MM.1S (cell line): ENCODE data around the gene TBL1XR1.

Experiments
- DNase-seq: peaks from one replicate; pipeline ENCODE4 v3.0.0-alpha.2; 2015
- H2AFZ ChIP-seq: fragments of 300-600 bp; sonication (generic); 2 replicates; pipeline ENCODE4 v1.6.0; 2016; ENCODE audit warnings: antibody characterized with exemption, low read length
- H3F3A ChIP-seq: fragments of 300-600 bp; sonication (generic); 2 replicates; pipeline ENCODE4 v1.6.1; 2016; ENCODE audit warnings: mild to moderate bottlenecking, antibody characterized with exemption, low read length, moderate library complexity, mixed read lengths; ENCODE audit not compliant: insufficient read depth
- H3K27ac ChIP-seq: fragments of 300-600 bp; sonication (generic); 2 replicates; pipeline ENCODE4 v1.5.1; 2016; ENCODE audit warnings: mild to moderate bottlenecking, low read length
- H3K27me3 ChIP-seq: fragments of 300-600 bp; sonication (generic); replicated peaks from 2 replicates; pipeline ENCODE4 v1.6.0; 2016; ENCODE audit warnings: low read length; ENCODE audit not compliant: insufficient read depth
- H3K36me3 ChIP-seq: fragments of 300-600 bp; sonication (generic); replicated peaks from 2 replicates; pipeline ENCODE4 v1.6.1; 2016; ENCODE audit warnings: mild to moderate bottlenecking, low read length, mixed read lengths; ENCODE audit not compliant: insufficient read depth
- H3K4me1 ChIP-seq: fragments of 300-600 bp; sonication (generic); 2 replicates; pipeline ENCODE4 v1.6.1; 2016; ENCODE audit warnings: low read length, mixed read lengths
- H3K4me2 ChIP-seq: fragments of 300-600 bp; sonication (generic); 2 replicates; pipeline ENCODE4 v1.6.0; 2016; ENCODE audit warnings: low read depth, low read length
- H3K4me3 ChIP-seq: fragments of 300-600 bp; sonication (generic); 2 replicates; pipeline ENCODE4 v1.5.1; 2016; ENCODE audit warnings: low read length, mixed read lengths
- H3K79me2 ChIP-seq: fragments of 300-600 bp; sonication (generic); 2 replicates; pipeline ENCODE4 v1.6.1; 2016; ENCODE audit warnings: mixed run types, low read length, mixed read lengths
- H3K9ac ChIP-seq: fragments of 300-600 bp; sonication (generic); 2 replicates; pipeline ENCODE4 v1.6.1; 2016; ENCODE audit warnings: low read length, mixed read lengths
- H3K9me2 ChIP-seq: fragments of 300-600 bp; sonication (generic); replicated peaks from 2 replicates; pipeline ENCODE4 v1.6.1; 2016; ENCODE audit warnings: mild to moderate bottlenecking, low read length, mixed read lengths; ENCODE audit not compliant: insufficient read depth
- H3K9me3 ChIP-seq: fragments of 300-600 bp; sonication (generic); replicated peaks from 2 replicates; pipeline ENCODE4 v1.6.1; 2016; ENCODE audit warnings: mild to moderate bottlenecking, low read length, mixed read lengths; ENCODE audit not compliant: insufficient read depth
- H4K20me1 ChIP-seq: fragments of 300-600 bp; sonication (generic); 2 replicates; pipeline ENCODE4 v1.6.1; 2016; ENCODE audit warnings: mild to moderate bottlenecking, low read length, moderate library complexity, mixed read lengths; ENCODE audit not compliant: insufficient read depth
- CTCF ChIP-seq: fragments of 300-600 bp; sonication (generic); IDR thresholded peaks from 2 replicates; pipeline ENCODE4 v1.5.1; 2016; ENCODE audit warnings: antibody characterized with exemption, low read length, mixed read lengths
- EZH2 ChIP-seq: fragments of 300-600 bp; sonication (generic); optimal IDR thresholded peaks from 2 replicates; pipeline ENCODE3; 2017; ENCODE audit warnings: low read depth, mild to moderate bottlenecking, antibody characterized with exemption, low read length, mixed read lengths
- EZH2phosphoT487 ChIP-seq: fragments of 300-600 bp; sonication (generic); IDR thresholded peaks from 2 replicates; pipeline ENCODE4 v1.6.1; 2018; ENCODE audit warnings: antibody characterized with exemption, low read length

Gene TBL1XR1

GRCh38 chr3:177137774-177138705, 59.2 kb downstream of the TBL1XR1 start:
- Histone ChIP-seq H3K9ac (no peak overlapping the region), H3K9me3 (no peaks in the 10 kb centered on the region), H3K9me2 (no peaks in the 10 kb centered on the region), H3K27ac (no peak overlapping the region), H3K36me3 (peaks cover 8% of the 10 kb centered on the region), H3K4me3 (no peak overlapping the region), H2AFZ (no peak overlapping the region), H3K79me2 (peaks cover 99% of the 10 kb centered on the region), H3K4me1 (peaks cover 35% of the 10 kb centered on the region), H3F3A (peaks cover 33% of the 10 kb centered on the region), H4K20me1 (peaks cover 58% of the 10 kb centered on the region), H3K4me2 (no peak overlapping the region), H3K27me3 (no peaks in the 10 kb centered on the region)
- no peak for DNase-seq
- TF ChIP-seq EZH2 (no peak), EZH2phosphoT487 (no peak), CTCF (no peak)

- H3K9ac ChIP-seq = no peak overlapping the region
- no peaks in the 10 kb centered on the region for H3K27me3 ChIP-seq
- H3K9me2 ChIP-seq = no peaks in the 10 kb centered on the region
- no peak overlapping the region for H3K27ac ChIP-seq
- H3K79me2 ChIP-seq = peaks cover 99% of the 10 kb centered on the region
- TF ChIP-seq CTCF (no peak), EZH2 (no peak)
- DNase-seq = no peak
- peaks cover 8% of the 10 kb centered on the region for H3K36me3 ChIP-seq
- no peak overlapping the region for H2AFZ ChIP-seq
- no peak overlapping the region for H3K4me3 ChIP-seq
- no peak overlapping the region for H3K4me2 ChIP-seq
- peaks cover 65% of the 10 kb centered on the region for H4K20me1 ChIP-seq
- H3K9me3 ChIP-seq = no peaks in the 10 kb centered on the region
- H3F3A ChIP-seq = peaks cover 33% of the 10 kb centered on the region
- peaks cover 34% of the 10 kb centered on the region for H3K4me1 ChIP-seq
These were observed 60.5 kb downstream of the TBL1XR1 start for GRCh38 chr3:177136741-177137140.

- H3K4me2 ChIP-seq = no peak overlapping the region
- peaks cover 61% of the 10 kb centered on the region for H4K20me1 ChIP-seq
- no peak overlapping the region for H3K9ac ChIP-seq
- no peak overlapping the region for H3K4me3 ChIP-seq
- peaks cover 8% of the 10 kb centered on the region for H3K36me3 ChIP-seq
- DNase-seq = no peak
- no peak for TF ChIP-seq EZH2
- TF ChIP-seq EZH2phosphoT487 = no peak
- no peak for TF ChIP-seq CTCF
- H3K27ac ChIP-seq = no peak overlapping the region
- peaks cover 26% of the 10 kb centered on the region for H3F3A ChIP-seq
- H3K9me3 ChIP-seq = no peaks in the 10 kb centered on the region
- H3K9me2 ChIP-seq = no peaks in the 10 kb centered on the region
- no peak overlapping the region for H2AFZ ChIP-seq
- no peaks in the 10 kb centered on the region for H3K27me3 ChIP-seq
- peaks cover 99% of the 10 kb centered on the region for H3K79me2 ChIP-seq
- H3K4me1 ChIP-seq = peaks cover 29% of the 10 kb centered on the region
These were observed 61.3 kb downstream of the TBL1XR1 start for GRCh38 chr3:177135841-177136492.
